Esophagus mucosa (tissue), 1 donor: ENCODE measurements around the gene RTL10. TPM values are rescaled to one million over a fixed set of nuclear protein-coding genes. Genes with fewer than 3 reads are reported as not detected.

Experiments used
- ATAC-seq: fragments of 200-7000 bp; cut with Tn5 transposase; one replicate; pipeline ENCODE4 v1.9.1; 2020
- total RNA-seq: library from RNA; stranded (reverse); gene quantifications from one replicate; pipeline ENCODE4 v1.2.4, GENCODE V29; 2023
- donor health status: DM: yes; HTN: yes; CAD: no.

Gene RTL10
- total RNA-seq, 1 donor from 2014 or later, result 14.0 TPM

GRCh38 chr22:19876314-19876940 is 21.8 kb upstream of the RTL10 start:
- ATAC-seq, result no peak

- no peak for ATAC-seq
Measured at GRCh38 chr22:19875531-19876313, 21.0 kb upstream of the RTL10 start.

GRCh38 chr22:19875061-19875530 is 20.4 kb upstream of the RTL10 start:
- ATAC-seq, result no peak

GRCh38 chr22:19874307-19875060 is 19.8 kb upstream of the RTL10 start:
- peak; percentile 67 for ATAC-seq

GRCh38 chr22:19873960-19874306 is 19.3 kb upstream of the RTL10 start:
- no peak for ATAC-seq

- ATAC-seq, result peak; percentile 3
Measured at GRCh38 chr22:19873138-19873959, 18.7 kb upstream of the RTL10 start.

GRCh38 chr22:19872779-19873137 is 18.1 kb upstream of the RTL10 start:
- ATAC-seq, result no peak

- ATAC-seq, result no peak
Measured at GRCh38 chr22:19871845-19872778, 17.4 kb upstream of the RTL10 start.

- no peak for ATAC-seq
Measured at GRCh38 chr22:19871023-19871844, 16.6 kb upstream of the RTL10 start.

GRCh38 chr22:19870153-19871022 is 15.7 kb upstream of the RTL10 start:
- ATAC-seq, result no peak

- no peak for ATAC-seq
Measured at GRCh38 chr22:19869497-19870152, 15.0 kb upstream of the RTL10 start.

- peak; percentile 62 for ATAC-seq
Measured at GRCh38 chr22:19868773-19869471, 14.2 kb upstream of the RTL10 start.

- ATAC-seq, result no peak
Measured at GRCh38 chr22:19868333-19868732, 13.7 kb upstream of the RTL10 start.

- ATAC-seq, result no peak
Measured at GRCh38 chr22:19867617-19868016, 12.9 kb upstream of the RTL10 start.

- no peak for ATAC-seq
Measured at GRCh38 chr22:19866665-19867009, 12.0 kb upstream of the RTL10 start.

GRCh38 chr22:19865141-19865829 is 10.6 kb upstream of the RTL10 start:
- ATAC-seq, result no peak

- no peak for ATAC-seq
Measured at GRCh38 chr22:19864538-19865106, 9.9 kb upstream of the RTL10 start.
